Measurements from ENCODE around the gene FAM151B. TPM values are rescaled to one million over a fixed set of nuclear protein-coding genes. Genes with fewer than 3 reads are reported as not detected.

The FAM151B gene
- total and polyA plus RNA-seq, 10 of the 15 experiments (the other 5 are each of a cell fraction or from before 2014, with no cell fraction given), result 0.05 to 0.79 (median 0.22) TPM

DNA sequence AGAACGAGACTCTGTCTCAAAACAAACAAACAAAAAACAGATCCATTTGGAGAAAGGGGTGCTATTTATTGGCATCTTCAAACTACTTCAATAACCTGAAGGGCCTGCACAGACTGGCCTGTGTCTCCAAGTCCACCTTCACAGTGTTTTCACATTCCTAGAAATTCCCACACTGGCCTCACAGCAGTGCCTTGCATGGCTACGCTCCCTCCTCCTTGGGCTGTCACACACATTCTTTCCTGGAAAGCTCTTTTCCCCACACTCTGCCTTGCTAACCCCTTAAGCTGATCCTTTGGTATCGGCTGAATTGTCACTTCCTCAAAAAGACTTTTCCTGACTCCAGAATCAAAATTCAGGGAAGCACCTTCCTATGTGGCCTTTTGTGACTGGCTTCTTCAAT lies 19.8 kb downstream of the FAM151B start:
- Histone ChIP-seq H3K4me3 (no peak overlapping the region), H3K9me3 (replicated peaks; ENCODE audit: control insufficient read depth, insufficient read depth, low read length) (no peaks in the 10 kb centered on the region), H3K79me2 (ENCODE audit: control insufficient read depth, insufficient read depth, low read length) (no peaks in the 10 kb centered on the region), H3K36me3 (ENCODE audit: control insufficient read depth in 2 of 2, insufficient read depth in 2 of 2, low read length in 1 of 2) (no peaks in the 10 kb centered on the region), H3K27ac (ENCODE audit: control insufficient read depth, insufficient read depth) (no peak overlapping the region), H2AFZ (ENCODE audit: control insufficient read depth, low read depth, low read length) (no peak overlapping the region), H3K9ac (ENCODE audit: control insufficient read depth, insufficient read depth, low read length) (no peak overlapping the region), H3K27me3 (replicated peaks in 1 of 2; ENCODE audit: control insufficient read depth in 2 of 2, insufficient read depth in 2 of 2, low read length in 1 of 2) (no peaks in the 10 kb centered on the region), H3K4me2 (ENCODE audit: control insufficient read depth, insufficient read depth) (no peak overlapping the region), H3K4me1 (ENCODE audit: control insufficient read depth, insufficient read depth, low read length) (no peaks in the 10 kb centered on the region), H4K20me1 (ENCODE audit: control insufficient read depth, insufficient read depth) (no peaks in the 10 kb centered on the region)
- ChIA-PET POLR2A (no interaction called here), CTCF (interaction anchor here (0.5 kb wide), 1 partner anchor 11 kb away, joined by 3 read pairs; no protein-coding TSS in a partner anchor), SMC1A (ENCODE audit: uncharacterized antibody, unreplicated experiment) (no interaction called here), RAD21 (ENCODE audit: unreplicated experiment) (interaction anchor here (0.7 kb wide), 1 partner anchor 767 kb away, joined by 3 read pairs; no protein-coding TSS in a partner anchor)
- intact Hi-C loops (cut with micrococcal nuclease; ENCODE audit: unreplicated experiment) (no loop called here), in situ Hi-C loops (cut with MboI) (no loop called here)
- DNase-seq (ENCODE audit: low read depth, low spot score) (no peak), ATAC-seq (no peak), FAIRE-seq (no peak)
- BruUV-seq (replicated peaks), result no TSS peak
- 70% methylated on average over 3 of the region's 3 CpGs for WGBS (ENCODE audit: insufficient coverage, insufficient replicate concordance, low lambda C conversion rate, missing lambda C conversion rate)
- TF ChIP-seq RAD51 (IDR thresholded peaks at IDR 0.05), result no peak
- no peak for TF ChIP-seq BACH1 (IDR thresholded peaks at IDR 0.05; ENCODE audit: borderline replicate concordance)
- TF ChIP-seq, protein P1, sequence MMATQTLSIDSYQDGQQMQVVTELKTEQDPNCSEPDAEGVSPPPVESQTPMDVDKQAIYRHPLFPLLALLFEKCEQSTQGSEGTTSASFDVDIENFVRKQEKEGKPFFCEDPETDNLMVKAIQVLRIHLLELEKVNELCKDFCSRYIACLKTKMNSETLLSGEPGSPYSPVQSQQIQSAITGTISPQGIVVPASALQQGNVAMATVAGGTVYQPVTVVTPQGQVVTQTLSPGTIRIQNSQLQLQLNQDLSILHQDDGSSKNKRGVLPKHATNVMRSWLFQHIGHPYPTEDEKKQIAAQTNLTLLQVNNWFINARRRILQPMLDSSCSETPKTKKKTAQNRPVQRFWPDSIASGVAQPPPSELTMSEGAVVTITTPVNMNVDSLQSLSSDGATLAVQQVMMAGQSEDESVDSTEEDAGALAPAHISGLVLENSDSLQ (IDR thresholded peaks at IDR 0.05), result no peak
- TF ChIP-seq, protein P2, sequence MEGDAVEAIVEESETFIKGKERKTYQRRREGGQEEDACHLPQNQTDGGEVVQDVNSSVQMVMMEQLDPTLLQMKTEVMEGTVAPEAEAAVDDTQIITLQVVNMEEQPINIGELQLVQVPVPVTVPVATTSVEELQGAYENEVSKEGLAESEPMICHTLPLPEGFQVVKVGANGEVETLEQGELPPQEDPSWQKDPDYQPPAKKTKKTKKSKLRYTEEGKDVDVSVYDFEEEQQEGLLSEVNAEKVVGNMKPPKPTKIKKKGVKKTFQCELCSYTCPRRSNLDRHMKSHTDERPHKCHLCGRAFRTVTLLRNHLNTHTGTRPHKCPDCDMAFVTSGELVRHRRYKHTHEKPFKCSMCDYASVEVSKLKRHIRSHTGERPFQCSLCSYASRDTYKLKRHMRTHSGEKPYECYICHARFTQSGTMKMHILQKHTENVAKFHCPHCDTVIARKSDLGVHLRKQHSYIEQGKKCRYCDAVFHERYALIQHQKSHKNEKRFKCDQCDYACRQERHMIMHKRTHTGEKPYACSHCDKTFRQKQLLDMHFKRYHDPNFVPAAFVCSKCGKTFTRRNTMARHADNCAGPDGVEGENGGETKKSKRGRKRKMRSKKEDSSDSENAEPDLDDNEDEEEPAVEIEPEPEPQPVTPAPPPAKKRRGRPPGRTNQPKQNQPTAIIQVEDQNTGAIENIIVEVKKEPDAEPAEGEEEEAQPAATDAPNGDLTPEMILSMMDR (IDR thresholded peaks at IDR 0.05 in 2 of 3, conservative IDR thresholded peaks at IDR 0.05 in 1 of 3; ENCODE audit: control insufficient read depth in 2 of 3, extremely low read depth in 1 of 3, insufficient read depth in 1 of 3, low read depth in 3 of 3, low read length in 3 of 3), result no peak

Measured in GM12878 (cell line).